Stomach (tissue), 9 donors: ENCODE measurements around the gene EPHB1. TPM values are rescaled to one million over a fixed set of nuclear protein-coding genes. Genes with fewer than 3 reads are reported as not detected.

Experiments used
- DNase-seq, 2 donors: peaks; one replicate each; pipeline versions ENCODE4 v3.0.0 to v3.0.0-alpha.2; 2013 to 2019
- H3K27ac ChIP-seq, 5 donors: fragments of 200-600 bp in 4 of 5; sonication (generic) in 4 of 5; one replicate each; pipeline ENCODE4 v1.5.1; 2013 to 2019; ENCODE audit warnings: mild to moderate bottlenecking in 1 of 5, moderate library complexity in 1 of 5
- H3K27me3 ChIP-seq, 3 donors: fragments of 200-600 bp; sonication (generic); one replicate each; pipeline ENCODE4 v1.5.1; 2017 to 2019; ENCODE audit warnings: mixed run types in 1 of 3
- H3K36me3 ChIP-seq, 4 donors: fragments of 200-600 bp; sonication (generic); 1 replicate in 3 of 4; 2 replicates in 1 of 4; pipeline ENCODE4 v1.5.1; 2016 to 2019
- H3K4me1 ChIP-seq, 4 donors: fragments of 200-600 bp; sonication (generic); one replicate each; pipeline ENCODE4 v1.5.1; 2016 to 2019
- H3K4me3 ChIP-seq, 4 donors: fragments of 200-600 bp; sonication (generic) in 3 of 4; one replicate each; pipeline ENCODE4 v1.5.1; 2016 to 2019; ENCODE audit warnings: mild to moderate bottlenecking in 1 of 4
- H3K9me3 ChIP-seq, 4 donors: fragments of 200-600 bp; sonication (generic); one replicate each; pipeline ENCODE4 v1.5.1; 2016 to 2019
- CTCF ChIP-seq, 7 experiments: fragments of 450-650 bp in 4 of 7; fragments of 200-600 bp in 3 of 7; sonication (generic) in 3 of 7; IDR thresholded peaks; one replicate each; pipeline ENCODE4 v1.5.1; 2016 to 2019; ENCODE audit warnings: antibody characterized with exemption in 7 of 7, control low read depth in 2 of 7, mild to moderate bottlenecking in 1 of 7
- EP300 ChIP-seq: sonication (generic); formaldehyde crosslinking; IDR thresholded peaks from one replicate; pipeline ENCODE4 v1.6.1; 2017; ENCODE audit warnings: antibody characterized with exemption
- POLR2A ChIP-seq, 4 donors: fragments of 450-650 bp; IDR thresholded peaks; one replicate each; pipeline ENCODE4 v1.6.1; 2016; ENCODE audit warnings: antibody characterized with exemption in 4 of 4, control low read depth in 2 of 4, mild to moderate bottlenecking in 1 of 4, moderate library complexity in 1 of 4
- POLR2AphosphoS5 ChIP-seq, 3 donors: sonication (generic); formaldehyde crosslinking; IDR thresholded peaks; one replicate each; pipeline ENCODE4 v1.6.1; 2016; ENCODE audit warnings: antibody characterized with exemption in 3 of 3
- WGBS, 5 donors: extraction: QIAGEN DNeasy Blood & Tissue Kit in 3 of 5; methylation state at CpG; one replicate each; pipeline versions ENCODE4 v1.1.5 to v1.1.7; 2013 to 2018; 5-methylcytosine and 5-hydroxymethylcytosine counted together
- intact Hi-C: fragments of 100-400 bp; cut with DNase I; formaldehyde crosslinking; loops from one replicate; pipeline ENCODE4 v1.15.1; 2023; ENCODE audit warnings: low total_unique reads
- polyA plus RNA-seq, 3 donors: library from polyadenylated mRNA; stranded (reverse); fragments of 200-250 nt; gene quantifications; one replicate each; pipeline ENCODE4 v1.2.3, GENCODE V29; 2013
- total RNA-seq, 5 donors: library from RNA; depleted of rRNA; stranded (reverse); fragments of >200 nt; gene quantifications; one replicate each; pipeline versions ENCODE4 v1.1.0 to v1.2.3, GENCODE V29; 2014 to 2016
- donor health status: healthy with polysubstance abuse.
- donor health status: Bipolar disorder and iron deficiency.
- donor health status: healthy.

Gene EPHB1
- total and polyA plus RNA-seq, 8 donors, result 0.13 to 2.3 (median 1.0) TPM; not detected in 4

GRCh38 chr3:135203026-135203425 is 408.0 kb downstream of the EPHB1 start:
- TF ChIP-seq POLR2A (IDR thresholded peaks at IDR 0.05), result no peak
- TF ChIP-seq CTCF (IDR thresholded peaks at IDR 0.05), result no peak
- no peak for TF ChIP-seq POLR2AphosphoS5 (IDR thresholded peaks at IDR 0.05)
- TF ChIP-seq EP300, result no peak
- no peak for DNase-seq
- intact Hi-C loops, result no loop called here
- 89 to 96% (median 90%) methylated on average over 3 of the region's 3 CpGs for WGBS, 5 donors
- H3K27me3 ChIP-seq, result no peaks in the 10 kb centered on the region
- no peaks in the 10 kb centered on the region for H3K9me3 ChIP-seq
- no peak overlapping the region for H3K4me3 ChIP-seq
- H3K36me3 ChIP-seq, result no peaks in the 10 kb centered on the region
- H3K4me1 ChIP-seq, result no peaks in the 10 kb centered on the region
- H3K27ac ChIP-seq, result no peak overlapping the region

- no peaks in the 10 kb centered on the region for H3K9me3 ChIP-seq
- H3K36me3 ChIP-seq, result no peaks in the 10 kb centered on the region
- intact Hi-C loops, result no loop called here
- no peak for DNase-seq
- H3K4me3 ChIP-seq, result no peak overlapping the region
- TF ChIP-seq CTCF (IDR thresholded peaks at IDR 0.05) (no peak), POLR2AphosphoS5 (IDR thresholded peaks at IDR 0.05) (no peak), EP300 (no peak), POLR2A (IDR thresholded peaks at IDR 0.05) (no peak)
- H3K27me3 ChIP-seq, result no peaks in the 10 kb centered on the region
- 52 to 72% (median 58%) methylated on average over 5 of the region's 5 CpGs for WGBS, 5 donors
- H3K4me1 ChIP-seq, result no peaks in the 10 kb centered on the region
- no peak overlapping the region for H3K27ac ChIP-seq
Observed at GRCh38 chr3:135213213-135213612, 418.2 kb downstream of the EPHB1 start.

- DNase-seq, result no peak
- H3K9me3 ChIP-seq, result no peaks in the 10 kb centered on the region
- H3K27me3 ChIP-seq, result no peaks in the 10 kb centered on the region
- no peaks in the 10 kb centered on the region for H3K4me1 ChIP-seq
- no peaks in the 10 kb centered on the region for H3K36me3 ChIP-seq
- no peak overlapping the region for H3K27ac ChIP-seq
- 56 to 60% (median 59%) methylated on average over 5 of the region's 5 CpGs for WGBS, 5 donors
- intact Hi-C loops, result no loop called here
- no peak overlapping the region for H3K4me3 ChIP-seq
- TF ChIP-seq EP300, result no peak
- TF ChIP-seq POLR2A (IDR thresholded peaks at IDR 0.05), result no peak
- no peak for TF ChIP-seq POLR2AphosphoS5 (IDR thresholded peaks at IDR 0.05)
- TF ChIP-seq CTCF (IDR thresholded peaks at IDR 0.05), result no peak
Observed at GRCh38 chr3:135213822-135214221, 418.8 kb downstream of the EPHB1 start.

GRCh38 chr3:135214400-135214799 is 419.3 kb downstream of the EPHB1 start:
- H3K27me3 ChIP-seq, result no peaks in the 10 kb centered on the region
- no peak for TF ChIP-seq EP300
- TF ChIP-seq POLR2AphosphoS5 (IDR thresholded peaks at IDR 0.05), result no peak
- TF ChIP-seq CTCF (IDR thresholded peaks at IDR 0.05), result no peak
- no peak for TF ChIP-seq POLR2A (IDR thresholded peaks at IDR 0.05)
- intact Hi-C loops, result no loop called here
- no peak overlapping the region for H3K27ac ChIP-seq
- H3K9me3 ChIP-seq, result no peaks in the 10 kb centered on the region
- no peaks in the 10 kb centered on the region for H3K36me3 ChIP-seq
- no peaks in the 10 kb centered on the region for H3K4me1 ChIP-seq
- WGBS, 5 donors, result 73 to 95% (median 79%) methylated on average over 5 of the region's 5 CpGs
- no peak for DNase-seq
- no peak overlapping the region for H3K4me3 ChIP-seq
